PFSK-1 (cell line): ENCODE measurements around the gene MEF2C.

Experiments
- FOXP2 ChIP-seq: optimal IDR thresholded peaks from 2 replicates; pipeline ENCODE3; 2011; ENCODE audit warnings: borderline replicate concordance, control low read depth, inconsistent platforms; ENCODE audit not compliant: insufficient read depth; ENCODE audit errors: extremely low read length, extremely low read depth
- POLR2AphosphoS5 ChIP-seq: IDR thresholded peaks from 2 replicates; pipeline ENCODE4 v1.6.1; 2012; ENCODE audit warnings: low read depth, mild to moderate bottlenecking, control low read depth, low read length, moderate library complexity
- REST ChIP-seq, 2 experiments: IDR thresholded peaks; 2 replicates each; pipeline versions ENCODE4 v1.6.1 to v1.8.0; 2011 to 2012; ENCODE audit warnings: low read depth in 2 of 2, low read length in 2 of 2, control low read depth in 1 of 2, inconsistent platforms in 1 of 2, mild to moderate bottlenecking in 1 of 2, moderate library complexity in 1 of 2; ENCODE audit not compliant: insufficient read depth in 1 of 2
- SIN3A ChIP-seq: IDR thresholded peaks from 2 replicates; pipeline ENCODE4 v1.6.1; 2012; ENCODE audit warnings: mild to moderate bottlenecking, low read length, moderate library complexity, borderline replicate concordance; ENCODE audit not compliant: insufficient read depth
- TAF1 ChIP-seq: IDR thresholded peaks from 2 replicates; pipeline ENCODE4 v1.6.1; 2012; ENCODE audit warnings: low read length, control low read depth, borderline replicate concordance; ENCODE audit not compliant: insufficient read depth

DNA sequence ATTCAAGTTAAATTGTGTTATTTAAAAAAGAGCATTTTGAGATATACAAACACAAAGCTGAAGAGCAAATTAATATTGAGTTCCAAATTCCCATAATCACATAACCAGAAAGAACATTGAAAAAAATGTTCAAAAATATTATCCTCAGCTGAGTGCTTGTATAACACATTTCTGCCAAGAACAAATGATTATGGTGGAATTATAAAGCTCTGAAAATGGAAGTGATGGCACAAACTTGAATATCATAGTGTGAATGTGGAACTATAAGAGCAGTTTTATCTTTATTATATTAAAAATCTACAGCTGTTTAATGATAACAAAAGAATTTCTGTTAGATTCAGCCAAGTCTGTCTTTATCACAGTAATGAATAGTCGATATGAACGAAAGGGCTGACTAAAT, 117.8 kb downstream of the MEF2C start:
- TF ChIP-seq POLR2AphosphoS5 (no peak), SIN3A (no peak), TAF1 (no peak), REST (IDR thresholded peaks at IDR 0.05; ENCODE audit: insufficient read depth in 1 of 2, low read depth in 2 of 2, low read length in 2 of 2) (no peak), FOXP2 (no peak)
